Endothelial cell (in vitro differentiated cells): ENCODE results near the gene GLRX5. TPM values are rescaled to one million over a fixed set of nuclear protein-coding genes. Genes with fewer than 3 reads are reported as not detected.
A peak's percentile ranks its signal among the peaks of the same experiment; 100 is the strongest.

Source experiments
- DNase-seq: peaks from one replicate; pipeline ENCODE4 v3.0.0; 2021; ENCODE audit warnings: low spot score
- H3K27ac Mint-ChIP-seq: one replicate; pipeline ENCODE4 v1.8.0; 2021; ENCODE audit warnings: mixed read lengths, inconsistent platforms; ENCODE audit not compliant: unreplicated experiment
- H3K27me3 Mint-ChIP-seq: one replicate; pipeline ENCODE4 v1.8.0; 2021; ENCODE audit warnings: mild to moderate bottlenecking, moderate library complexity, mixed read lengths, inconsistent platforms; ENCODE audit not compliant: unreplicated experiment
- H3K36me3 Mint-ChIP-seq: one replicate; pipeline ENCODE4 v1.8.0; 2021; ENCODE audit warnings: mild to moderate bottlenecking, low read depth, mixed read lengths, inconsistent platforms; ENCODE audit not compliant: unreplicated experiment
- H3K4me1 Mint-ChIP-seq: one replicate; pipeline ENCODE4 v1.8.0; 2021; ENCODE audit warnings: mild to moderate bottlenecking, mixed read lengths, inconsistent platforms; ENCODE audit not compliant: unreplicated experiment
- H3K4me3 Mint-ChIP-seq: one replicate; pipeline ENCODE4 v1.8.0; 2021; ENCODE audit warnings: mild to moderate bottlenecking, mixed read lengths, inconsistent platforms; ENCODE audit not compliant: unreplicated experiment
- H3K9me3 Mint-ChIP-seq: one replicate; pipeline ENCODE4 v1.8.0; 2021; ENCODE audit warnings: mixed read lengths, inconsistent platforms; ENCODE audit not compliant: unreplicated experiment
- total RNA-seq: library from RNA; stranded (reverse); fragmentation: NEBNext Ultra II Directional; extraction: Animal tissue kit (Norgen Biotek cat#: 25700); gene quantifications from one replicate; pipeline ENCODE4 v1.2.1, GENCODE V29; 2021; ENCODE audit not compliant: unreplicated experiment
- TF ChIP-seq, protein P1 (sequence below): fragments of 200-600 bp; sonication (generic); IDR thresholded peaks from one replicate; pipeline ENCODE4 v1.5.0; 2021; ENCODE audit warnings: antibody characterized with exemption; ENCODE audit not compliant: unreplicated experiment

The GLRX5 gene
- total RNA-seq, 1 donor from 2014 or later, result 40.3 TPM

GRCh38 chr14:95533822-95534221 lies 1.0 kb upstream of the GLRX5 start:
- Mint-ChIP-seq H3K9me3 (no peaks in the 10 kb centered on the region), H3K4me3 (peak overlapping the region; percentile 94), H3K27ac (peak overlapping the region; percentile 92), H3K4me1 (peaks cover 8% of the 10 kb centered on the region), H3K36me3 (peaks cover 3% of the 10 kb centered on the region), H3K27me3 (peaks cover 5% of the 10 kb centered on the region)
- TF ChIP-seq, protein P1, sequence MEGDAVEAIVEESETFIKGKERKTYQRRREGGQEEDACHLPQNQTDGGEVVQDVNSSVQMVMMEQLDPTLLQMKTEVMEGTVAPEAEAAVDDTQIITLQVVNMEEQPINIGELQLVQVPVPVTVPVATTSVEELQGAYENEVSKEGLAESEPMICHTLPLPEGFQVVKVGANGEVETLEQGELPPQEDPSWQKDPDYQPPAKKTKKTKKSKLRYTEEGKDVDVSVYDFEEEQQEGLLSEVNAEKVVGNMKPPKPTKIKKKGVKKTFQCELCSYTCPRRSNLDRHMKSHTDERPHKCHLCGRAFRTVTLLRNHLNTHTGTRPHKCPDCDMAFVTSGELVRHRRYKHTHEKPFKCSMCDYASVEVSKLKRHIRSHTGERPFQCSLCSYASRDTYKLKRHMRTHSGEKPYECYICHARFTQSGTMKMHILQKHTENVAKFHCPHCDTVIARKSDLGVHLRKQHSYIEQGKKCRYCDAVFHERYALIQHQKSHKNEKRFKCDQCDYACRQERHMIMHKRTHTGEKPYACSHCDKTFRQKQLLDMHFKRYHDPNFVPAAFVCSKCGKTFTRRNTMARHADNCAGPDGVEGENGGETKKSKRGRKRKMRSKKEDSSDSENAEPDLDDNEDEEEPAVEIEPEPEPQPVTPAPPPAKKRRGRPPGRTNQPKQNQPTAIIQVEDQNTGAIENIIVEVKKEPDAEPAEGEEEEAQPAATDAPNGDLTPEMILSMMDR, result no peak
- no peak for DNase-seq

- Mint-ChIP-seq H3K27me3 (peaks cover 5% of the 10 kb centered on the region), H3K4me1 (peaks cover 8% of the 10 kb centered on the region), H3K9me3 (no peaks in the 10 kb centered on the region), H3K4me3 (peak overlapping the region; percentile 99), H3K36me3 (peaks cover 3% of the 10 kb centered on the region), H3K27ac (peak overlapping the region; percentile 92)
- peak; percentile 50 for DNase-seq
- TF ChIP-seq, protein P1, result no peak
Observed at GRCh38 chr14:95535226-95536021, 574 bp downstream of the GLRX5 start.

- Mint-ChIP-seq H3K27ac (peak overlapping the region; percentile 92), H3K27me3 (peaks cover 5% of the 10 kb centered on the region), H3K36me3 (peaks cover 3% of the 10 kb centered on the region), H3K9me3 (no peaks in the 10 kb centered on the region), H3K4me1 (peaks cover 8% of the 10 kb centered on the region), H3K4me3 (peak overlapping the region; percentile 99)
- TF ChIP-seq, protein P1, result no peak
- no peak for DNase-seq
Observed at GRCh38 chr14:95536036-95536593, 1.3 kb downstream of the GLRX5 start.

GRCh38 chr14:95536671-95537070 lies 1.8 kb downstream of the GLRX5 start:
- no peaks in the 10 kb centered on the region for H3K9me3 Mint-ChIP-seq
- no peak for DNase-seq
- H3K4me3 Mint-ChIP-seq, result no peak overlapping the region
- peaks cover 8% of the 10 kb centered on the region for H3K4me1 Mint-ChIP-seq
- H3K27ac Mint-ChIP-seq, result no peak overlapping the region
- TF ChIP-seq, protein P1, result no peak
- peaks cover 5% of the 10 kb centered on the region for H3K27me3 Mint-ChIP-seq
- peaks cover 3% of the 10 kb centered on the region for H3K36me3 Mint-ChIP-seq
